ENCODE measurements around the gene C1orf35. TPM values are rescaled to one million over a fixed set of nuclear protein-coding genes. Genes with fewer than 3 reads are reported as not detected.

The C1orf35 gene
- total RNA-seq, 1 donor from 2014 or later, result 20.2 TPM

- Mint-ChIP-seq H3K9me3 (no peaks in the 10 kb centered on the region), H3K27me3 (ENCODE audit: low read depth) (peaks cover 20% of the 10 kb centered on the region), H3K4me1 (peaks cover 4% of the 10 kb centered on the region), H3K36me3 (no peaks in the 10 kb centered on the region), H3K4me3 (no peak overlapping the region), H3K27ac (no peak overlapping the region)
- no peak for DNase-seq (ENCODE audit: low spot score in 2 of 2, unreplicated experiment in 2 of 2)
- TF ChIP-seq CTCF (IDR thresholded peaks at IDR 0.05; ENCODE audit: unreplicated experiment), result no peak
These were observed 28.0 kb downstream of the C1orf35 start for GRCh38 chr1:228074954-228075730.

- H3K27me3 Mint-ChIP-seq (ENCODE audit: low read depth), result peaks cover 26% of the 10 kb centered on the region
- TF ChIP-seq CTCF (IDR thresholded peaks at IDR 0.05; ENCODE audit: unreplicated experiment), result no peak
- DNase-seq (ENCODE audit: low spot score in 2 of 2, unreplicated experiment in 2 of 2), result no peak
These were observed 29.1 kb downstream of the C1orf35 start for GRCh38 chr1:228073857-228074545.

GRCh38 chr1:228073061-228073856 is 29.9 kb downstream of the C1orf35 start:
- Mint-ChIP-seq H3K27me3 (ENCODE audit: low read depth) (peaks cover 32% of the 10 kb centered on the region), H3K27ac (no peak overlapping the region), H3K36me3 (no peaks in the 10 kb centered on the region), H3K4me1 (peaks cover 4% of the 10 kb centered on the region), H3K9me3 (no peaks in the 10 kb centered on the region), H3K4me3 (no peak overlapping the region)
- DNase-seq (ENCODE audit: low spot score in 2 of 2, unreplicated experiment in 2 of 2), result no peak
- no peak for TF ChIP-seq CTCF (IDR thresholded peaks at IDR 0.05; ENCODE audit: unreplicated experiment)

More at GRCh38 chr1:228073857-228074545, 29.1 kb downstream of the C1orf35 start:
- H3K4me3 Mint-ChIP-seq, result no peak overlapping the region
- H3K4me1 Mint-ChIP-seq, result peaks cover 4% of the 10 kb centered on the region
- no peak overlapping the region for H3K27ac Mint-ChIP-seq
- no peaks in the 10 kb centered on the region for H3K36me3 Mint-ChIP-seq
- H3K9me3 Mint-ChIP-seq, result no peaks in the 10 kb centered on the region

GRCh38 chr1:228072658-228073043 is 30.5 kb downstream of the C1orf35 start:
- H3K27ac Mint-ChIP-seq, result no peak overlapping the region
- no peak overlapping the region for H3K4me3 Mint-ChIP-seq
- H3K36me3 Mint-ChIP-seq, result no peaks in the 10 kb centered on the region
- TF ChIP-seq CTCF (IDR thresholded peaks at IDR 0.05; ENCODE audit: unreplicated experiment), result no peak
- H3K27me3 Mint-ChIP-seq (ENCODE audit: low read depth), result peaks cover 36% of the 10 kb centered on the region
- H3K4me1 Mint-ChIP-seq, result peaks cover 4% of the 10 kb centered on the region
- no peaks in the 10 kb centered on the region for H3K9me3 Mint-ChIP-seq
- no peak for DNase-seq (ENCODE audit: low spot score in 2 of 2, unreplicated experiment in 2 of 2)

GRCh38 chr1:228071839-228072657 is 31.1 kb downstream of the C1orf35 start:
- no peak overlapping the region for H3K4me3 Mint-ChIP-seq
- no peak overlapping the region for H3K27ac Mint-ChIP-seq
- H3K27me3 Mint-ChIP-seq (ENCODE audit: low read depth), result peaks cover 42% of the 10 kb centered on the region
- H3K9me3 Mint-ChIP-seq, result no peaks in the 10 kb centered on the region
- H3K36me3 Mint-ChIP-seq, result no peaks in the 10 kb centered on the region
- peaks cover 4% of the 10 kb centered on the region for H3K4me1 Mint-ChIP-seq
- DNase-seq (ENCODE audit: low spot score in 2 of 2, unreplicated experiment in 2 of 2), result no peak
- no peak for TF ChIP-seq CTCF (IDR thresholded peaks at IDR 0.05; ENCODE audit: unreplicated experiment)

Measured in mesothelial cell of epicardium (in vitro differentiated cells).